NCI-H2171 treated with DMSO at 0.1 percent for 48 hours (cell line): Measurements from ENCODE around the gene PLCD3.

ENCODE experiments used
- DNase-seq: peaks from one replicate; lab custom pipeline; 2025; lab: John Stamatoyannopoulos, UW

The PLCD3 gene

DNA sequence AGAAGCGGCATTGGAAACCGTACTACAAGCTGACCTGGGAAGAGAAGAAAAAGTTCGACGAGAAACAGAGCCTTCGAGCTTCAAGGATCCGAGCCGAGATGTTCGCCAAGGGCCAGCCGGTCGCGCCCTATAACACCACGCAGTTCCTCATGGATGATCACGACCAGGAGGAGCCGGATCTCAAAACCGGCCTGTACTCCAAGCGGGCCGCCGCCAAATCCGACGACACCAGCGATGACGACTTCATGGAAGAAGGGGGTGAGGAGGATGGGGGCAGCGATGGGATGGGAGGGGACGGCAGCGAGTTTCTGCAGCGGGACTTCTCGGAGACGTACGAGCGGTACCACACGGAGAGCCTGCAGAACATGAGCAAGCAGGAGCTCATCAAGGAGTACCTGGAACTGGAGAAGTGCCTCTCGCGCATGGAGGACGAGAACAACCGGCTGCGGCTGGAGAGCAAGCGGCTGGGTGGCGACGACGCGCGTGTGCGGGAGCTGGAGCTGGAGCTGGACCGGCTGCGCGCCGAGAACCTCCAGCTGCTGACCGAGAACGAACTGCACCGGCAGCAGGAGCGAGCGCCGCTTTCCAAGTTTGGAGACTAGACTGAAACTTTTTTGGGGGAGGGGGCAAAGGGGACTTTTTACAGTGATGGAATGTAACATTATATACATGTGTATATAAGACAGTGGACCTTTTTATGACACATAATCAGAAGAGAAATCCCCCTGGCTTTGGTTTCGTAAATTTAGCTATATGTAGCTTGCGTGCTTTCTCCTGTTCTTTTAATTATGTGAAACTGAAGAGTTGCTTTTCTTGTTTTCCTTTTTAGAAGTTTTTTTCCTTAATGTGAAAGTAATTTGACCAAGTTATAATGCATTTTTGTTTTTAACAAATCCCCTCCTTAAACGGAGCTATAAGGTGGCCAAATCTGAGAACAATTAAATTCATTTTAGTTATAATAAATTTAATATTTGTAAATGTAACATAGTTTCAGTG is 17.7 kb upstream of the PLCD3 start:
- DNase-seq: peak; percentile 51

GRCh38 chr17:45149037-45149668 is 16.8 kb upstream of the PLCD3 start:
- peak; percentile 59 for DNase-seq

GRCh38 chr17:45148183-45149036 is 16.1 kb upstream of the PLCD3 start, which contains the start of gene HEXIM1:
TSS of gene HEXIM1 (plus strand) at chr17:45148475. CDS start at chr17:45149191, 716 bp downstream.
- peak; percentile 100 for DNase-seq

DNA sequence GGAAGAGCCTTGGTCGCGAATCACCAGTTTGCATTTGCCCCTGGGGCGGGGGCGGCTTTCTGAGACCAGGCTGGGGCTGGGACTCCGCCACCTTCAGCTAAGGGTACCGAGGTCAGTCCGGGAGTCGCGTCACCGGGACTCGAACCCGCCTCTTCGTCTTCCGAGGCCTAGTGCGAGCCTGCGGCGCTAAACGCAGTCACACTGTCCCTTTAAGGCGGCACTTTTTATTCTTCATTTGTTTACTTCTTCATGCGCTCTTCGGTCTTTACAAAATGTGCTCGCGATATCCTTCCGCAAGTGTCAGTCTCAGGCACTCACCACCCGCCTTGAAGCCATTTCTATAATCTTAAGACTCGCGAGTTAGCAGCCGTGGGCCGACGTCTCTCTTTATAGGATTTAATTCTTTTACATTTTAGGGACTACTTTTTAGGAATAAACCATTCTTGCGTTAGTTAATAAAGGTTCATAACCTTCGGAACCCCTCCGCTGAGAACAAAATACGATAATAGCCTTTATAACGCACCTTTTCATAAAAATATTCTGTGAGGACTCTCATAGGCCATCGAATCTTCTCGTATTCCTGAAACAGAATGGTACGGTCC is 15.4 kb upstream of the PLCD3 start:
- peak; percentile 97 for DNase-seq

- peak; percentile 92 for DNase-seq
These were observed 14.7 kb upstream of the PLCD3 start for GRCh38 chr17:45146890-45147580.

DNA sequence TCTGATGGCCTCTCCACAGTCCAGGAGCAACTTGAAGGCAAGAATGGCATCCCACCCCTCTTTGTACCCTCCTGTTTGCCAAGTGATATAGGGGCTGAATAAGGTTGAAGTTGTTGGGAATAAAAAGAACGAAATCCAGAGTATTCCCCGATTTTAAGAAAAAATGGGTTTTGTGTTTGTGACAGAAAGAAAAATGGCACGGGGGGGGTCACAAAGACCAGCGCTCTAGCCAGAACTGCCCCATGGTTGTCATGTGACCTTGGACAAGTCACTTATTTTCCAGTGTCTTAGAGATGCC is 14.2 kb upstream of the PLCD3 start:
- no peak for DNase-seq

DNA sequence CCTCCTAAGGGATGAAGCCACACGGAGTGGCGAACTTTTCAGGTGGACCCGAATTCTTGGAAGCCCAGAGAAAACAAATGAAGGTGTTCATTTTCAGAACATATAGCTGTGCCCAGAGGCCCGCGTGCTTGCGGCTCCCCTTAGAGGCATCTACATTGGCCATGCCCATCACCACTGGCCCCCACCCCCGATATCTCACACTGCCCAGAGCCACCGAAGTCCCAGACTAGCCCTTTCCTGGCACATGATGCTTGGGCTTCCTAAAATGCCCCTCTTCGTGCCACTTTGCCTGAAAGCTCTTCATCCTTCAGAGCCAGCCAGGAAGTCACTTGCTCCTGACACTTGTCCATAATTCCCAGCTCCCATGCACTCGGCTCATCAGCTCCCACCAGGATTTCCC is 13.9 kb upstream of the PLCD3 start:
- DNase-seq: no peak

- DNase-seq: no peak
These were observed 12.7 kb upstream of the PLCD3 start for GRCh38 chr17:45145035-45145389.

DNA sequence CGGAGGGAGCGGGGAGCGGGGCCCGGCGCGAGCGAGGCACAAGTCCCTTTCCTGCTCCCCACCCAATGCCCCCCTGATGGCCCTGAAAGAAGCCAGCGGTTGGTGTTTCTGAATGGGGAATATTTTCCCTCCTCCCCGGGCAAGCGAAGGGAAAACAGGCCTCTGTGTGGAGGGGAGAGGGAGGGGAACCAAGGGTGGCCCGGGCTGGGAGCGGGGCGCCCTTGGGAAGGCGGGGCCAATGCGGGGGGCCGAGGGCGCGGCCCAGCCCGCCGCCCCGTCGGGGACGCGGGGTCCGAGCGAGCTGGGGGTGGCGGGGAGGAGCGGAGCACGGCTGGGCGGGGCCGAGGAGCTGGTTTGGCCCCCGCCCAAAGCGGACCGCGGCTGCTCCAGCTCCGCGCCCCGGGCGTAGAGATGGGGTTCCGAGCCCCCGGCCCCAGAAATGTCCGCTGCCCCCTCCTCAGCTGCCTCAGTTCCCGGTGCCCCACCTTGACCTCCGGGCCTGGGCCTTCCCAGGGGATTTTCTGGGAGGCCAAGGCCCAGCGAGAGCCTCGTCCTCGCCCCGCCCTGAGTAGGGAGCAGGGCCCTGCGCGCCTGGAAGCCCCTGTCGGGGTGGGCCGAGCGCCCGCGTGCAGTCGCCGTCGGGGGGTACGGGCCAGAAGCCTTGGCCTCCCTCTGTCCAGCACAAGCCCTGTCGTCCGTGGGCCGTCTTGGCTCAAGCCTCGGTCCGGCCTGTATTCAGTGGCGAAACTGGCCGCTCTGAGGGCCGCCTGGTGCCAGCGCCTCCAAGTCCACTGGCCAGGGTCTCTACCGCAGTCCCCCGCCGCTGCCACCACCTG is 12.1 kb upstream of the PLCD3 start:
- DNase-seq: no peak

GRCh38 chr17:45143767-45144198 is 11.5 kb upstream of the PLCD3 start:
- DNase-seq: no peak

GRCh38 chr17:45143094-45143670 is 10.9 kb upstream of the PLCD3 start:
- no peak for DNase-seq

GRCh38 chr17:45139533-45139920 is 7.2 kb upstream of the PLCD3 start:
- DNase-seq: peak; percentile 26

GRCh38 chr17:45138911-45139532 is 6.7 kb upstream of the PLCD3 start:
- DNase-seq: no peak

- no peak for DNase-seq
These were observed 5.4 kb upstream of the PLCD3 start for GRCh38 chr17:45137561-45138305.

DNA sequence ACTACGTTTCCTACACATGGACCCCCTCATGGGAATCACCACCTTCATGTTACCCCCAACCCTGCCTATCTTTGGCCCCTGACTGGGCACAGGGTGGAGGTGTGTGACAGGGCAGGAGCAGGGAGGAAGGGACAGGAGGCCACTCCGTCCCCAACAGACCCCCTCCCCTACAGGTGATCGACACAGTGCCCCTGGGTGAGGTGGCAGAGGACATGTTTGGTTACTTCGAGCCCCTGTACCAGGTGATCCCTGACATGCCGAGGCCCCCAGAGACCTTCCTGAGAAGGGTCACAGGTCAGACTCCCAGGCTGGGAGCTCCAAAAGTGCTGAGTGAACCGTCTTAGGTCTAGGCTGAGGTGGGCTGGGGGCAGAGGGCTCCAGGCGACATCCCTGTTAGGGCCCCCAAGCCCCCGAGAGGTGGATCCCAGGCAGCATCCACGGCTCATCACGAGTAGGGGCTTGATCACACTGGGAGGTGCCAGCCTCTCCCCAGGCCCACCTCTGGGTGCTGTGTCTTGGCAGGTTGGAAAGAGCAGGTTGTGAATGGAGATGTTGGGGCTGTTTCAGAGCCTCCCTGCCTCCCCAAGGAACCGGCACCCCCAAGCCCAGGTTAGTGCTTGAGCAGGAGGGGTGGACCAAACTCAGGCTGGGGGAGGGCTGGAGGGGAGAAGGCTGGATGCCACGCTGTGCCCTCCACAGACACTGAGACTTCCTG is 4.7 kb upstream of the PLCD3 start:
- DNase-seq: no peak

DNA sequence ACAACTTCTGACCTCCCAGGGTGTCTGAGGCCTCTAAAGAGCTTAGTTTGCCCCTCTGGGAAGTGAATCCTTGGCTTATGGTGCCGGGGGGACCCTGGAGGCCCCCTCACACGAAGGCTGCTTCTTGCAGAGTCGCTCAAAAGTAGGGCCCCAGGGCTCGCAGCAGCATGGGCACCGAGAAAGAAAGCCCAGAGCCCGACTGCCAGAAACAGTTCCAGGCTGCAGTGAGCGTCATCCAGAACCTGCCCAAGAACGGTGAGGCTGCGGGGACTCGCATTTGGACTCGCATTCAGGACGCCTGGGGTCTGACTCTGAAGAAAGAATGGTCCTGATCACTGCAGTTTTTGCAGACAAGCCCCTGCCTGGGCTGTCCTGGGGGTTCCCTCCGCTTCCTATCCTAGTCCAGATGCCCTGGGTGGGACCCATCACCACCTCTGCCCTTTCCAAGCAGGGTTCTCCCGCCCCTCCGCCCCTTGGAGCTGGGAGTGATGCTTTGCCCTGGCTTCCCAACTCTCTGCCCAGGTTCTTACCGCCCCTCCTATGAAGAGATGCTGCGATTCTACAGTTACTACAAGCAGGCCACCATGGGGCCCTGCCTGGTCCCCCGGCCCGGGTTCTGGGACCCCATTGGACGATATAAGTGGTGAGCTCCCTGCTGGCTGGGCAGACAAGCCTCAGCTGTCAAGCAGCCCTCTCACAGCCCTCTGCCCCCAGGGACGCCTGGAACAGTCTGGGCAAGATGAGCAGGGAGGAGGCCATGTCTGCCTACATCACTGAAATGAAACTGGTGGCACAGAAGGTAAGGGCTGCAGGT is 3.9 kb upstream of the PLCD3 start:
- peak; percentile 82 for DNase-seq

DNA sequence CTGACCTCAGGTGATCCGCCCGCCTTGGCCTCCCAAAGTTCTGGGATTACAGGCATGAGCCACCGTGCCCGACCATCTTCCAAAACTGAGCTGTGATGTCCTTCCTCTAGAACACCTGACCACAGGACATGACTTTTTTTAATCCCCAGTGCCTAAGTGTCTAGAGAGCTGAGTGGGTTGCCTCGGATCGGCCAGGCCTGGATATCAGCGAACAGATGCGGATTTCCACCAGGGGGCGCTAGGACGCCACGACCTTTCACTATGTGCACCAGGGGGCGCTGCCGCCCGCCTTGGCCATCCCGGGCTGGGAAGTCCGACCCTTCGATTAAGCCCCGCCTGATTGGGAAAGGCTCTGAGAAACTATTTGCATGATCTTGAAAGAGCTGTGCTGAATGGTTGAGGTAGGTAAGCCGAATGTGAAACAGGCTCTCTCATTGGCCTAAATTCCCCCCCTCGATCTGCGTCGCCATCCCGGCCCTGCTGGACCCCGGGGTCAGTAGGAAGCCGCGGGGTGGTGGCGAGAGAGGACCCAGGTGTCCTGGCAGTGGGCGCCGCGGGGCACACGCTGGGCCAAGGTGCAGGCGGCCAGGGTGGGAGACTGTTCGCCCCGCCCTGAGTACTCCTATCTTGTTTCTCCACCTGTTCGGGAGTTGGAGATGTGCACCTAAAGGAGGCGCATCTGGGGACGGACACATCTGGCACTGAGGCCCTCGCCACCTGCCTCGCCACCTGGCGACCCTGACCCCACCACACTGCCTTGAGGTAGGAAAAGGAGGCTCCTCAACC is 3.1 kb upstream of the PLCD3 start, which contains the start of gene ACBD4:
TSS of gene ACBD4 (plus strand) at position 496 of the 786 bp plus-strand sequence. CDS start 458 bp downstream, outside the sequence.
- peak; percentile 96 for DNase-seq
